SU-DHL-6 (cell line): ENCODE data around the gene ARHGAP30.

Experiments used
- CTCF ChIP-seq: fragments of 200-600 bp; sonication (generic); IDR thresholded peaks from one replicate; pipeline ENCODE4 v1.5.1; 2017; ENCODE audit warnings: antibody characterized with exemption, mild to moderate bottlenecking, low read length, moderate library complexity; ENCODE audit not compliant: insufficient read depth, poor library complexity, severe bottlenecking
- EZH2phosphoT487 ChIP-seq: fragments of 200-600 bp; sonication (generic), shearing (Covaris generic); conservative IDR thresholded peaks from 2 replicates; pipeline ENCODE4 v1.6.1; 2018; ENCODE audit warnings: mild to moderate bottlenecking, antibody characterized with exemption, low read length, moderate library complexity, mixed read lengths

DNA sequence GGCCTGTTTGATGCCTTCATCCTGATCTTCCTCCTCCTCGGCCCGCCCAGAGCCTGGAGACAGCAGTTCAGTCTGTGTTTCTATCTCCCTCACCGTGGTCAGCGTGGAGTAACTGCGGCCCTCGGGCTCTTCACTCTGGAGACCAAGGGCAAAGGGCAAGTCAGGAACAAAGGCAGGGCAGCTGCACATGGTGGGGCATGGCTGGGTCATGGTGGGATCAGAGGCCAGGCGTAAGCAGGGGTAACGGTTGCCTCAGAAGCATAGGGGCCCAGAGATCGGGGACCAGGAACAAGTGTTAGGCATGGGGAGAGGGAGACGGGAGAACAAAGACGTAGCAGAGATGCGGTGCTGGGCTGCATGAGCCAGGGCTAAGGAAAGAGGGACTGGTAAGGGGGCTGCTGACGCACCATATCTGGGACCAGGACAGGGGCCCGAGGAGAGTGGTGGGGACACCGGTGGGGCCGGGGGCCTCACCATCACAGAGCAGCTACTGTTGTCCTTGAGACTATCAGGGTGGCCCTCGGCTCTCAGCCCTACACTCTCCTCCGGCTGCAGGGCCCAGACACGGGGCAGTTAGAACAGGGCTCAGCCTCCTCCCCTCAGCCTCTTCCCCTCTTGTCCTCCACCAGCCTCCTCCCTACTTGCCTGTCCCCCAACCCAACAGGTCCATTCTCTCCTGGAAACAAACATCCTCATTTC lies 3.2 kb upstream of the ARHGAP30 start:
- TF ChIP-seq CTCF (no peak), EZH2phosphoT487 (no peak)
